ENCODE results near the gene GAD1.

GAD1 gene

DNA sequence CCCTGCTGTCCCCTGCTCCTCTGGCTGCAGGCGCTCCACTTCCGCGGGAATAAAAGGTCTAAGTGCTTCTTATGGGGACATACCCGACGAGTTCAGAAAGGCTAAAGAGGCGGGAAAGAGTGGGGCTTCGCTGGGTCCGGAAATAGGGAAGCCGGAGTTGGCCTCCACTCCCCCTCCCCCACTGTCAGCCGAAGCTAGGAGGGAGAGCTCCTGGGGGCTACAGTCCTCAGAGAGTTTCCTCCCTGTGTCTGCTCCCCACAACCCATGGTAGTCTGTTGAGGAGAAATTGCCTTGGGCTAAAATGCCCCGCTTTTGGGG is 7.2 kb downstream of the GAD1 start:
- H3K9me3 ChIP-seq (ENCODE audit: control insufficient read depth, low read length) = no peaks in the 10 kb centered on the region
- no peaks in the 10 kb centered on the region for H3K36me3 ChIP-seq (ENCODE audit: control insufficient read depth, insufficient read depth, low read length)
- TF ChIP-seq, protein P1, sequence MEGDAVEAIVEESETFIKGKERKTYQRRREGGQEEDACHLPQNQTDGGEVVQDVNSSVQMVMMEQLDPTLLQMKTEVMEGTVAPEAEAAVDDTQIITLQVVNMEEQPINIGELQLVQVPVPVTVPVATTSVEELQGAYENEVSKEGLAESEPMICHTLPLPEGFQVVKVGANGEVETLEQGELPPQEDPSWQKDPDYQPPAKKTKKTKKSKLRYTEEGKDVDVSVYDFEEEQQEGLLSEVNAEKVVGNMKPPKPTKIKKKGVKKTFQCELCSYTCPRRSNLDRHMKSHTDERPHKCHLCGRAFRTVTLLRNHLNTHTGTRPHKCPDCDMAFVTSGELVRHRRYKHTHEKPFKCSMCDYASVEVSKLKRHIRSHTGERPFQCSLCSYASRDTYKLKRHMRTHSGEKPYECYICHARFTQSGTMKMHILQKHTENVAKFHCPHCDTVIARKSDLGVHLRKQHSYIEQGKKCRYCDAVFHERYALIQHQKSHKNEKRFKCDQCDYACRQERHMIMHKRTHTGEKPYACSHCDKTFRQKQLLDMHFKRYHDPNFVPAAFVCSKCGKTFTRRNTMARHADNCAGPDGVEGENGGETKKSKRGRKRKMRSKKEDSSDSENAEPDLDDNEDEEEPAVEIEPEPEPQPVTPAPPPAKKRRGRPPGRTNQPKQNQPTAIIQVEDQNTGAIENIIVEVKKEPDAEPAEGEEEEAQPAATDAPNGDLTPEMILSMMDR (IDR thresholded peaks at IDR 0.05) = no peak
- H3K4me2 ChIP-seq (ENCODE audit: low read length) = peak overlapping the region; percentile 45
- H3K4me1 ChIP-seq = peaks cover under 1% of the 10 kb centered on the region
- no peaks in the 10 kb centered on the region for H3K27me3 ChIP-seq (ENCODE audit: control insufficient read depth, insufficient read depth, low read length)
- H3K79me2 ChIP-seq = no peaks in the 10 kb centered on the region
- no peak overlapping the region for H2AFZ ChIP-seq
- peak overlapping the region; percentile 7 for H3K4me3 ChIP-seq (ENCODE audit: low read depth, low read length)
- H3K27ac ChIP-seq = no peak overlapping the region
- H3K9ac ChIP-seq = no peak overlapping the region

DNA sequence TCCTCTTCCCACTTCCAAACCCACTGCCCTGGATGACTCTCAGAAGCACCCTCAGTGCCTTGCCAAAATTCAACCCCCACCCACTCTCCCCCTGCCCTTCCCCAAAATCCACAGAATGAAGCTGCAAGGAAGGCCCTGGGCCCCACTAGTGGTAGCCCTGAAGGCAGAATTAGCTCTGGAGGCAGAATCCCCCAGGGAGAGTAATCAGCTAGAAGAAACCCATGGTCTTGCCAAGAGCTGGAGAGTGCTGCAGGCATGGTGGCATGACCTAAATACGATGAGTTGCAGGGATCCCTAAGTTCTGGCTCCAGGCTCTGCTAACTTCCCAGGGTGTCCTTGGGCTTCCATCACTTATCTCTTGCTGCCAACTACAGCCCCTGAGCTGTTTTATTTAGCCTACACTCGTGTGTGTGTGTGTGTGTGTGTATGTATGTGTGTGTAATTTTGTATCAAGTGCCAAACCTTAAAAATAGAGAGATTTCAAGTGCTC is 7.9 kb downstream of the GAD1 start:
- no peak overlapping the region for H3K4me3 ChIP-seq (ENCODE audit: low read depth, low read length)
- TF ChIP-seq, protein P1 (IDR thresholded peaks at IDR 0.05) = no peak
- no peaks in the 10 kb centered on the region for H3K79me2 ChIP-seq
- H3K27ac ChIP-seq = no peak overlapping the region
- no peak overlapping the region for H3K9ac ChIP-seq
- H3K9me3 ChIP-seq (ENCODE audit: control insufficient read depth, low read length) = no peaks in the 10 kb centered on the region
- H3K4me2 ChIP-seq (ENCODE audit: low read length) = no peak overlapping the region
- no peak overlapping the region for H2AFZ ChIP-seq
- H3K36me3 ChIP-seq (ENCODE audit: control insufficient read depth, insufficient read depth, low read length) = no peaks in the 10 kb centered on the region
- peaks cover 3% of the 10 kb centered on the region for H3K4me1 ChIP-seq
- H3K27me3 ChIP-seq (ENCODE audit: control insufficient read depth, insufficient read depth, low read length) = no peaks in the 10 kb centered on the region

DNA sequence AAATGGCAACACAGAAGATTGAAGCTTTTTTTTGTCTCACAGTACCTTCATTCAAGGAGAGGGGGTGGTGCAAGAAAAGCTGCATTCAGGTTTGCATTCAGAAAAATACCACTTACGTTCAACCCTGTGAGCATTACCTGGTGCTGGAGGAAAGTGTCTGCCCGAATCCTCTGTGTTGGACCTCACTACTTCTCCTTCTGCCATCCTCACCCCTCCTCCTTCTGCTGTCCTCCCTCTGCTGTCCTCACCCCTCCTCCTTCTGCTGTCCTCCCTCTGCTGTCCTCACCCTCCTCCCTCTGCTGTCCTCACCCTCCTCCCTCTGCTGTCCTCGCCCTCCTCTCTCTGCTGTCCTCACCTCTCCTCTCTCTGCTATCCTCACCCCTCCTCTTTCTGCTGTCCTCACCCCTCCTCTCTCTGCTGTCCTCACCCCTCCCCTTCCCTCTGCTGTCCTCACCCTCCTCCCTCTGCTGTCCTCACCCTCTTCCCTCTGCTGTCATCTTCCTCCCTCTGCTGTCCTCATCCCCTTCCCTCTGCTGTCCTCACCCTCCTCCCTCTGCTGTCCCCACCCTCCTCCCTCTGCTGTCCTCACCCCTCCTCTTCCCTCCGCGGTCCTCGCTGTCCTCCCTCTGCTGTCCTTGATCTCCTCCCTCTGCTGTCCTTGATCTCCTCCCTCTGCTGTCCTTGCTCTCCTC is 11.3 kb downstream of the GAD1 start:
- no peak overlapping the region for H3K27ac ChIP-seq
- no peaks in the 10 kb centered on the region for H3K36me3 ChIP-seq (ENCODE audit: control insufficient read depth, insufficient read depth, low read length)
- no peak overlapping the region for H3K4me3 ChIP-seq (ENCODE audit: low read depth, low read length)
- no peak overlapping the region for H2AFZ ChIP-seq
- H3K9me3 ChIP-seq (ENCODE audit: control insufficient read depth, low read length) = no peaks in the 10 kb centered on the region
- peaks cover 10% of the 10 kb centered on the region for H3K4me1 ChIP-seq
- H3K27me3 ChIP-seq (ENCODE audit: control insufficient read depth, insufficient read depth, low read length) = no peaks in the 10 kb centered on the region
- H3K4me2 ChIP-seq (ENCODE audit: low read length) = no peak overlapping the region
- H3K79me2 ChIP-seq = no peaks in the 10 kb centered on the region
- no peak overlapping the region for H3K9ac ChIP-seq
- TF ChIP-seq, protein P1 (IDR thresholded peaks at IDR 0.05) = no peak

DNA sequence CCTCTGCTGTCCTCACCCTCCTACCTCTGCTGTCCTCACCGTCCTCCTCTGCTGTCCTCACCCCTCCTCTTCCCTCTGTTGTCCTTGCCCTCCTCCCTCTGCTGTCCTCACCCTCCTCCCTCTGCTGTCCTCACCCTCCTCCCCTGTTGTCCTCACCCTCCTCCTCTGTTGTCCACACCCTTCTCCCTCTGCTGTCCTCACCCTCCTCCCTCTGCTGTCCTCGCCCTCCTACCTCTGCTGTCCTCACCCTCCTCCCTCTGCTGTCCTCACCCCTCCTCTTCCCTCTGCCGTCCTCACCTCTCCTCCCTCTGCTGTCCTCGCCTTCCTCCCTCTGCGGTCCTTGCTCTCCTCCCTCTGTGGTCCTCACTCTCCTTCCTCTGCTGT is 11.8 kb downstream of the GAD1 start:
- TF ChIP-seq, protein P1 (IDR thresholded peaks at IDR 0.05) = no peak
- no peaks in the 10 kb centered on the region for H3K36me3 ChIP-seq (ENCODE audit: control insufficient read depth, insufficient read depth, low read length)
- H3K4me1 ChIP-seq = peaks cover 14% of the 10 kb centered on the region
- peak overlapping the region; percentile 36 for H3K27ac ChIP-seq
- no peaks in the 10 kb centered on the region for H3K79me2 ChIP-seq
- no peak overlapping the region for H3K4me2 ChIP-seq (ENCODE audit: low read length)
- H3K27me3 ChIP-seq (ENCODE audit: control insufficient read depth, insufficient read depth, low read length) = no peaks in the 10 kb centered on the region
- H2AFZ ChIP-seq = no peak overlapping the region
- no peak overlapping the region for H3K4me3 ChIP-seq (ENCODE audit: low read depth, low read length)
- H3K9ac ChIP-seq = no peak overlapping the region
- H3K9me3 ChIP-seq (ENCODE audit: control insufficient read depth, low read length) = no peaks in the 10 kb centered on the region

DNA sequence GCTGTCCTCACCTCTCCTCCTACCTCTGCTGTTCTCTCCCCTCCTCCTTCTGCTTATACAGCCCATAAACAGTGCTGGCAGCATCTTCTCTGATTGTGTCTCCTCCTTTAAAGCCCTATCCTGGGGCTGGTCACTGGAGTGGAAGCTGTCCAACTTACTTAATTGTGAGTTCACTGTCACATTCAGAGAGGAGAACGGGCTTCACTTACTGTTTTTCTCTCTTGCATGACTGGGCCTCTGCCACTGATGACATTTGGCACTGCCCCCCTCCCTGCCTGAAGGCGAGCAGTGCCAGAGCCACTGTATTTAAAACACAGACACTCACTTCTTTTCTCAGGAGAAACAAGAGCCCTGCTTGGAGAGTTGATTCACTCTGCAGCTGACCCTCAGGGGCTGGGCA is 12.3 kb downstream of the GAD1 start:
- H3K9me3 ChIP-seq (ENCODE audit: control insufficient read depth, low read length) = no peaks in the 10 kb centered on the region
- H3K27ac ChIP-seq = peak overlapping the region; percentile 36
- H3K79me2 ChIP-seq = no peaks in the 10 kb centered on the region
- no peak overlapping the region for H2AFZ ChIP-seq
- no peak overlapping the region for H3K4me3 ChIP-seq (ENCODE audit: low read depth, low read length)
- H3K4me2 ChIP-seq (ENCODE audit: low read length) = peak overlapping the region; percentile 27
- H3K27me3 ChIP-seq (ENCODE audit: control insufficient read depth, insufficient read depth, low read length) = no peaks in the 10 kb centered on the region
- H3K9ac ChIP-seq = no peak overlapping the region
- no peaks in the 10 kb centered on the region for H3K36me3 ChIP-seq (ENCODE audit: control insufficient read depth, insufficient read depth, low read length)
- peaks cover 14% of the 10 kb centered on the region for H3K4me1 ChIP-seq
- TF ChIP-seq, protein P1 (IDR thresholded peaks at IDR 0.05) = no peak
